HG02798 (cell line): Measurements from ENCODE around the gene TIPARP.
"Not testable (repeated sequence)": the region's sequence is repeated elsewhere in the genome, so short reads cannot be mapped to it uniquely, and the experiment has no call there.

Experiments
- ATAC-seq: cut with Tn5 transposase; IDR thresholded peaks from one replicate; pipeline ENCODE4 v1.9.1; 2021; ENCODE audit warnings: mild to moderate bottlenecking; ENCODE audit not compliant: unreplicated experiment, poor library complexity

The TIPARP gene

DNA sequence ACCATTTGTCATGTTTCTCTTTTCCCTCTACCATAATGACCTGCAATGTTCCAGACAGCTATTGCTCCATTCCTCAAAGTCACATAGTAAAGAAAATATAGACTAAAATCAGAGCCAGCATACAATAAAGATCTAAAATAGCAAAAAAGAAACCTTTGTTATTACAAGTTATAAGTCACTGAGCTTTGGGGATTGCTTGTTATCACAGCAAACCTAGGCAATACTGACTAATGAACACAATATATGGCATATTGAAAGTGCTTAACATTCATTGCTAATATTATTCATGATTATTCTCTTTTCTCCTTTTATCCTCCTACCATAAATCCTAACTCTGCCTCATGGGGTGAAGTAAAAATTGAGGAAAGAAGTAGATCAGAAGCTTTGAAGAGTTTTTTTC lies 27.4 kb upstream of the TIPARP start:
- ATAC-seq, result no peak

DNA sequence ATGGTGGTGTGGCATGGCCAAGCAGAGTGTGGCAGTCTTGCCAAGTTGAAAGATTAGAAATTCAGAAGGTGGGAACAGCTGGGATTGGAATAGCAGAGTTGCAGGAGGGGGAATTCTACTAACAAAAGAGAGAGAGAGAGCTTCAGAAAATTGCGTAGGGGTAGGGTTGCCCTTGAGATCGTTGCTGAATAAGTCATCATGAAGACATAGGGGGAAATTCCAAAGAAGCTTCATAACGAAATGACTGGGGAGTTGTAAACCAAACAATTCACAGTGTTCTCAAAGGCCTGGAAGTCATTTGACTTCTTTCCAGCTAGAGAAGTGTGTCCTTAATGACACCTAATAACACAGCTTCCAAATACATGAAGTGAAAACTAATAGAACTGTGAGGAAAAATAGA lies 26.3 kb upstream of the TIPARP start:
- peak; percentile 37 for ATAC-seq

DNA sequence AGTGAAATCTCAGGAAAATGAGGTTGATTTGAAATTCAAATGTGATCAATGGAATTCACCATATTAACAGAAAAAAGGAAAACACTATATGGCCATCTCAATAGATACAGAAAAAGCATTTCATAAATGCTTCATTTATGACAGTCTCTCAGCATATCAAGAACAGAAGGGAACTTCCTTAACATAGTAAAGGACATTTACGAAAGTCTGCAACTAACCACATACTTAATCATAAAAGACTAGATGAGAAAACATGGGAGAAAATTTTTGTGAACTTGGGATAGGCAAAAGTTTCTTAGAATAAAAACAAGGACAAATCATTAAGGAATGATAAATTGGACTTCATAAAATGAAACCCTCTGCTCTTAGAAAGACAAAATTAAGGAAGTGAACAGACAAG lies 24.7 kb upstream of the TIPARP start:
- ATAC-seq, result no peak

DNA sequence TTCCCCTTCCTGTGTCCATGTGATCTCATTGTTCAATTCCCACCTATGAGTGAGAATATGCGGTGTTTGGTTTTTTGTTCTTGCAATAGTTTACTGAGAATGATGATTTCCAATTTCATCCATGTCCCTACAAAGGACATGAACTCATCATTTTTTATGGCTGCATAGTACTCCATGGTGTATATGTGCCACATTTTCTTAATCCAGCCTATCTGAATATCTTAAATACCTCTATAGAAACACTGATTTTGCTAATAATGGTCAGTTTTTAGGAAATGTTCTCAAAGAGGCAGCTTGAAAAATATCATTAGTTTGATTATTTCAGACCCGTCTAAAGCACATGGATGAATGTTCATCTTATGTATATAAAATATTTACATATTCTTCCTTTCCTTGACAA lies 21.7 kb upstream of the TIPARP start:
- ATAC-seq, result not testable (repeated sequence)

DNA sequence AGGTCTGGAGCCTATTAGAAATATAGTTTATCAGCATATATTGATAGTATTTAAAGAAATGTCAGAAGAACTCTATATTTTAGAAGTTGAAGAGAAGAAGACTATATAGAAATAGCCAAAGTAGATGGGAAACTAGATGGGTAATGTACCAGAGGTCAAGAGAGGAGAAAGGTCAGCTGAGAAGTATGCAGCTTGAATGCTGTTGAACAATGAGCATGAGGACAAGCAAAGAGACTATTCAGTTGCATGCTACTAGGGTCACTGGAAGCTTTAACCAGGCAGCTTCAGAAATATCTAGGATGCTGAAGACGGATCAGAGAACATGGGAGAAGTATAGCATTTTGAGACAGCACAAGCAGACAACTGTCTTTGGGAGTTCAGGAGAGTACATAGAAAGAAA lies 19.6 kb upstream of the TIPARP start:
- ATAC-seq, result no peak

DNA sequence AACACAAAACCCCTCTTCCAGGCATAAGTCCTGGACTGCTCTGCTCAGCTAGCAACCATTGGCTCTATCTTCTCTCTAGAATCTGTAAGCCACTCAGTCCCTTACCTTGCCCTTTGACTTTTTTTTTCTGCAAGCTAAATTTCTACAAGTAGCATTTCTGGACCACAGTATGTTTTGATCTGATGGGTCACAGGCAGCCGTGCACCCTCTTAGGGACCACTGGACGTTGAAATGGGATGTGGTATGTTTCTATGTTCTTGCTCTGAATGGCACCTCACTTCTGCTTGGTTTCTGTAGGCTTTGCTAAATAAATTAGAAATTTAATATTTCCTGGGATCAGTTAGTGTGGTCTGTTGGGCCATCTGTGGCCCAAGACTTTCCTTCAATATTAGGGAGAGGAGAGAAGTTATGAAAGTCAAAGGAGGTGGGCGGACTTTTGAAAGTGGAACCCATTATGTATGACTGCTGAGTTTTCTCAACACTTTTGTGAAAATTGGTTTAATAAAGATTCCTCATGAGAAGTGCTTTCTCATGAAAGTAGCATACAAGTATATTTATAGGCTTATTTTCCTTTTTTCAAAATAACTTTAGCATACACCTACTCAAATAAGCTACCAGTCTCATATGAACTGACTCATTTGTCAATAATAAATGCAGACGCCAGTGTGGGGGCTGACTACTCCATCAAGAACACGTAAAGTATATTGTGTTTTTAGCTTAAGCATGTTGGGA lies 18.4 kb upstream of the TIPARP start:
- ATAC-seq, result peak; percentile 53

- no peak for ATAC-seq
Observed at GRCh38 chr3:156657440-156657839, 16.9 kb upstream of the TIPARP start.

- no peak for ATAC-seq
Observed at GRCh38 chr3:156657862-156658731, 16.3 kb upstream of the TIPARP start.

DNA sequence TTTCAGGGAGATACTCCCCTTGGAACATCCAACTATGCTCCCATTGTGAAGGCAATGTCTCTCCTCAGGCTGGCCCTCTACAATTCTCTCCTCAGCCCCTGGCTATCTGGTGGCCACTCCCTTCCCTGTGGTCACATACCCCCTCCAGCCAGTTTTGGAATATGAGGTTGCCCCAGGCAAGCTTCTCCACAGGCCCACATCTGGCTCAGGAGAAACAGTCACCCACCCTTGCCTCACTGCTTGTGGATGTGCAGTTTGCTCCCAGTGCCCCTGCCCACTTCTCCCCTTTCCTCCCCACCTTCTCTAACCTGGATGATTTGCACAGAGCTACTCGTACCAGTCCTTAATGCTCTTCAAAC lies 15.7 kb upstream of the TIPARP start:
- no peak for ATAC-seq

- no peak for ATAC-seq
Observed at GRCh38 chr3:156659260-156659659, 15.1 kb upstream of the TIPARP start.

GRCh38 chr3:156661155-156661554 lies 13.2 kb upstream of the TIPARP start:
- no peak for ATAC-seq

GRCh38 chr3:156664011-156664830 lies 10.2 kb upstream of the TIPARP start:
- ATAC-seq, result peak; percentile 5

- ATAC-seq, result peak; percentile 85
Observed at GRCh38 chr3:156664831-156665178, 9.6 kb upstream of the TIPARP start.

- no peak for ATAC-seq
Observed at GRCh38 chr3:156665291-156665690, 9.1 kb upstream of the TIPARP start.

DNA sequence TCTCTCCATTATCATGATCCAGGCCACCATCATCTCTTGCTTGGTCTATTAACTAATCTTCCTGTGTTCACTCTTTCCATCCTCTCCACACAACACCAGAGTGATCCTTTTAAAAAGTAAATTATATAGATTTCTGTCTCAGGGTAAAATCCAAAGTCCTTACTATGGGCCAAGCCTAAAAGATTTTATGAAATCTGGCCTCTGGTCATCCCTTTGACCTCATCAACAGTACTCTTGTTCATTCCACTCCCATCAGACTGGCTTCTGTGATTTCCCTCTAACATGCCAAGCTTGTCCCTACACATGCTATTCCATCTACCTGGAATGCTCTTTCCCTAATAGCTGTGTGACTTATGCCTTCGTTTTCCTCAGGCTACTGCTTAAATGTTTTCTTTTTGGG lies 8.3 kb upstream of the TIPARP start:
- ATAC-seq, result no peak

GRCh38 chr3:156668073-156668763 lies 6.2 kb upstream of the TIPARP start:
- no peak for ATAC-seq

DNA sequence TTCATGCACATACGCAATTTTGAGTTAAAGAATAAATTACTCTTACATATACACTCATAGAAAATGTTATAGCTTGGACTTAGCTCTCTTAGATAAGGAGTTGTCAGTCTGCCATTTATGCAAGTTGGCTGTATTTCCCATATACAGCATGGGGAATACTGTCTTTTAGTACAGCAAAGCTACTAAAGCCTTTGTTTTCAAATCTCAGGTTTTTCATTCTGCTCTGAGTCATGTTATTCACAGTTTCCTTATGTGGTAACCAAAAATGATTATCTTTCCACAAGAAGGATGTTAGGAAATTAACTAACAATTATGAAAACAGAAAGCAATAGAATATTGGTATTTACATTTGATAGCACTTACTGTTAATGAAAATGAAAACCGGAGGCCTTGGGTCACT lies 4.3 kb upstream of the TIPARP start:
- ATAC-seq, result no peak

- no peak for ATAC-seq
Observed at GRCh38 chr3:156670652-156671051, 3.7 kb upstream of the TIPARP start.

GRCh38 chr3:156673732-156674045 lies 701 bp upstream of the TIPARP start:
- no peak for ATAC-seq

DNA sequence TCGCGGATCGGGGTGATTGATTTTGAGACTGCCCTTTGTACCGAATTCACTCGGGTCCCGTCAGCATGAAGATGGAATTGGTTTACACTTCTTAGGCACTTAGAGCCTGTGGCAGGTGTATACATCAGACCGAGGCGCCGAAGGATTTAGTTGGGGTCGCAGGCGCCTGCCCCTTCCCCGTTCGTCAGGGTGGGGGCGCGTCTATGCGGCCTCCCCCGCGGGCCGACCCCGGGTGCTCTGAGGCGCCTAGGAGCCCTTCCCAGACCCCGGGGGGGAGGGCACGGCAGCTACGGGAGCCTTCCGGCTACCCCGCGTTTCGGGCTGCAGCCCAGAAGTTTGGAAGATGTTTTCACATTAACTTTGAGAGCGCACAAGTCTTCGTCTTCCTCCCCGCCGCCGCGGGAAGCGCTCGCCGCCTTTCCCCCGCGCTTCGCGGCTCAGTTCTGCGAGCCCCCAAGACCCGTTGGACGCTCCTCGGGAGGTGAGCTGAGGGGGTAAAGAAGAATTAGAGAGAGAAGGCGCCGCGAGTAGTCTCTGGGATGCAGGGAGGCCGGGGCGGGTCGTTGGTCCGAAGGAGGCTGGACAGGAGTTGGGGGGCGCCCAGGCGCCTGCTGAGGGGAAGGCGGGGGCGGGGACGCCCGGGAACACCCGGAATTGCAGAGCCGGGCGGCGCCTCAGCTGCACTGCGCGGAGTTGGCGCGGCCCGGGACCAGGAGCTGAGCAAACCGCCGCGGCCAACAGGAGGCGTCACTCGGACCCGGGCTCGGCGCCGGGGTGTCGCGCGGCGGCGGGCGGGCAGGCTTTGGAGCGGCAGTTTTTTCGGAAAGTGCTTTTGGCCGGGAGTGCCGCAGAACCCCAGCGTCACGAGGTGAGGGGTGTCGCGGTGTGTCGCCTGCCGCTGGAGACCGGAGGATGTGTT lies 780 bp downstream of the TIPARP start:
- no peak for ATAC-seq
